ENCODE results near the gene FAM120A. TPM values are rescaled to one million over a fixed set of nuclear protein-coding genes. Genes with fewer than 3 reads are reported as not detected.
"Not testable (repeated sequence)": the region's sequence is repeated elsewhere in the genome, so short reads cannot be mapped to it uniquely, and the experiment has no call there.

Gene FAM120A
- total RNA-seq, 1 donor from 2014 or later = 109 TPM

- no peaks in the 10 kb centered on the region for H3K9me3 ChIP-seq
- H3K27me3 ChIP-seq = no peaks in the 10 kb centered on the region
- no peak overlapping the region for H3K4me3 ChIP-seq
- intact Hi-C loops (cut with DNase I) = no loop called here
- DNase-seq (peak; percentile 39), ATAC-seq (no peak)
- H3K36me3 ChIP-seq = peaks cover 2% of the 10 kb centered on the region
- H3K4me1 ChIP-seq = peaks cover 26% of the 10 kb centered on the region
- no peak overlapping the region for H3K27ac ChIP-seq
- TF ChIP-seq CTCF (IDR thresholded peaks at IDR 0.05) = no peak
Observed at GRCh38 chr9:93508207-93508606, 56.7 kb downstream of the FAM120A start.

- peak; percentile 43 for DNase-seq
- intact Hi-C loops (cut with DNase I) = no loop called here
- H3K36me3 ChIP-seq = no peaks in the 10 kb centered on the region
- H3K4me1 ChIP-seq = peaks cover 23% of the 10 kb centered on the region
- no peak overlapping the region for H3K4me3 ChIP-seq
- no peaks in the 10 kb centered on the region for H3K9me3 ChIP-seq
- TF ChIP-seq CTCF (IDR thresholded peaks at IDR 0.05) = no peak
- no peak overlapping the region for H3K27ac ChIP-seq
- no peaks in the 10 kb centered on the region for H3K27me3 ChIP-seq
- ATAC-seq = no peak
Observed at GRCh38 chr9:93509084-93509483, 57.6 kb downstream of the FAM120A start.

- H3K27ac ChIP-seq = no peak overlapping the region
- peaks cover 4% of the 10 kb centered on the region for H3K36me3 ChIP-seq
- DNase-seq (no peak), ATAC-seq (no peak)
- no peaks in the 10 kb centered on the region for H3K27me3 ChIP-seq
- intact Hi-C loops (cut with DNase I) = no loop called here
- no peaks in the 10 kb centered on the region for H3K9me3 ChIP-seq
- no peak for TF ChIP-seq CTCF (IDR thresholded peaks at IDR 0.05)
- no peak overlapping the region for H3K4me3 ChIP-seq
- H3K4me1 ChIP-seq = peaks cover 18% of the 10 kb centered on the region
Observed at GRCh38 chr9:93510041-93510440, 58.6 kb downstream of the FAM120A start.

- peak; percentile 74 for DNase-seq
- Histone ChIP-seq H3K4me1 (peaks cover 18% of the 10 kb centered on the region), H3K27ac (peak overlapping the region; percentile 58)
- peak; percentile 79 for ATAC-seq
- H3K36me3 ChIP-seq; H3K4me3 ChIP-seq; H3K27me3 ChIP-seq; H3K9me3 ChIP-seq; intact Hi-C loops (cut with DNase I): not testable (repeated sequence)
Observed at GRCh38 chr9:93511228-93511627, 59.7 kb downstream of the FAM120A start.

- Histone ChIP-seq H3K36me3 (peaks cover 16% of the 10 kb centered on the region), H3K4me1 (peaks cover 14% of the 10 kb centered on the region), H3K27ac (peak overlapping the region; percentile 58)
- DNase-seq; H3K4me3 ChIP-seq; intact Hi-C loops (cut with DNase I); H3K27me3 ChIP-seq; H3K9me3 ChIP-seq: not testable (repeated sequence)
- peak; percentile 69 for ATAC-seq
Observed at GRCh38 chr9:93512170-93512812, 60.8 kb downstream of the FAM120A start.

- no peak for TF ChIP-seq CTCF (IDR thresholded peaks at IDR 0.05)
- peaks cover 14% of the 10 kb centered on the region for H3K4me1 ChIP-seq
Observed at GRCh38 chr9:93513606-93514005, 62.1 kb downstream of the FAM120A start.

GRCh38 chr9:93517331-93517730 lies 65.8 kb downstream of the FAM120A start:
- TF ChIP-seq CTCF (IDR thresholded peaks at IDR 0.05) = no peak
- H3K36me3 ChIP-seq = peaks cover 36% of the 10 kb centered on the region
- H3K4me3 ChIP-seq = no peak overlapping the region
- ATAC-seq (no peak), DNase-seq (no peak)
- intact Hi-C loops (cut with DNase I) = no loop called here
- H3K4me1 ChIP-seq = no peaks in the 10 kb centered on the region
- no peaks in the 10 kb centered on the region for H3K27me3 ChIP-seq
- no peaks in the 10 kb centered on the region for H3K9me3 ChIP-seq
- H3K27ac ChIP-seq = no peak overlapping the region

More at GRCh38 chr9:93513606-93514005, 62.1 kb downstream of the FAM120A start:
- no peaks in the 10 kb centered on the region for H3K9me3 ChIP-seq
- ATAC-seq (no peak), DNase-seq (no peak)
- intact Hi-C loops (cut with DNase I) = no loop called here
- H3K4me3 ChIP-seq = no peak overlapping the region
- H3K27ac ChIP-seq = no peak overlapping the region
- H3K27me3 ChIP-seq = no peaks in the 10 kb centered on the region
- H3K36me3 ChIP-seq = peaks cover 16% of the 10 kb centered on the region

Measured in upper lobe of right lung (tissue), 1 donor.